WTC11 (cell line): ENCODE data around the gene GCA.

Experiments
- CREB1 ChIP-seq: sonication (generic); formaldehyde crosslinking; IDR thresholded peaks from 2 replicates; pipeline ENCODE4 v1.8.0; 2023; ENCODE audit warnings: mild to moderate bottlenecking, missing genetic modification reagents
- CTCF ChIP-seq: fragments of 200-600 bp; IDR thresholded peaks from 2 replicates; pipeline ENCODE4 v1.8.0; 2022; ENCODE audit warnings: antibody characterized with exemption
- SP1 ChIP-seq: sonication (generic); formaldehyde crosslinking; conservative IDR thresholded peaks from 2 replicates; pipeline ENCODE4 v1.8.1; 2022; ENCODE audit warnings: missing genetic modification reagents

GRCh38 chr2:162330881-162331280 lies 13.1 kb upstream of the GCA start:
- TF ChIP-seq SP1 (CRISPR knock-in tag), result no peak
- TF ChIP-seq CTCF, result no peak
- no peak for TF ChIP-seq CREB1 (CRISPR knock-in tag)
